K562 (cell line): ENCODE data around the gene GPC2. TPM values are rescaled to one million over a fixed set of nuclear protein-coding genes. Genes with fewer than 3 reads are reported as not detected.

Experiments
- ATF2 ChIP-seq: sonication (generic); formaldehyde crosslinking; IDR thresholded peaks from 2 replicates; pipeline ENCODE4 v1.8.1; 2022; ENCODE audit warnings: missing genetic modification reagents
- ATF6 ChIP-seq: sonication (generic); formaldehyde crosslinking; IDR thresholded peaks from 2 replicates; pipeline ENCODE4 v1.4.0; 2020; ENCODE audit warnings: mild to moderate bottlenecking, missing genetic modification reagents
- BACH1 ChIP-seq: fragments of 200-800 bp; sonication (Bioruptor generic); IDR thresholded peaks from 2 replicates; pipeline ENCODE4 v1.6.1; 2016; ENCODE audit warnings: missing genetic modification characterization, missing compliant biosample characterization
- FOXJ2 ChIP-seq: fragments of 200-800 bp; sonication (Bioruptor generic); IDR thresholded peaks from 2 replicates; pipeline ENCODE4 v1.6.1; 2016; ENCODE audit warnings: missing genetic modification characterization, missing compliant biosample characterization
- FOXP1 ChIP-seq: sonication (generic); formaldehyde crosslinking; IDR thresholded peaks from 2 replicates; pipeline ENCODE4 v1.8.0; 2022; ENCODE audit warnings: mild to moderate bottlenecking, missing genetic modification reagents
- GATAD2A ChIP-seq: fragments of 450-650 bp; IDR thresholded peaks from 2 replicates; pipeline ENCODE4 v1.6.1; 2017
- GTF2E2 ChIP-seq: fragments of 200-800 bp; sonication (Bioruptor generic); IDR thresholded peaks from 2 replicates; pipeline ENCODE4 v1.6.1; 2016; ENCODE audit warnings: missing genetic modification characterization, missing compliant biosample characterization
- HIVEP1 ChIP-seq: fragments of 250-450 bp; sonication (Bioruptor Pico); IDR thresholded peaks from 2 replicates; pipeline ENCODE4 v1.4.0; 2020; ENCODE audit warnings: mild to moderate bottlenecking
- KAT7 ChIP-seq: sonication (generic); formaldehyde crosslinking; IDR thresholded peaks from 2 replicates; pipeline ENCODE4 v1.8.0; 2022; ENCODE audit warnings: missing genetic modification reagents, mild to moderate bottlenecking, borderline replicate concordance
- NCOR1 ChIP-seq: fragments of 450-650 bp; IDR thresholded peaks from 2 replicates; pipeline ENCODE4 v1.6.1; 2016; ENCODE audit warnings: mild to moderate bottlenecking, moderate library complexity
- NR2C2 ChIP-seq, 2 experiments: fragments of 200-800 bp in 1 of 2; sonication (Bioruptor generic) in 1 of 2; sonication (generic) in 1 of 2; formaldehyde crosslinking in 1 of 2; IDR thresholded peaks; 2 replicates each; pipeline versions ENCODE4 v1.6.1 to v1.8.0; 2016 to 2022; ENCODE audit warnings: mild to moderate bottlenecking in 1 of 2, missing compliant biosample characterization in 1 of 2, missing genetic modification characterization in 1 of 2, missing genetic modification reagents in 1 of 2
- SMARCB1 ChIP-seq: IDR thresholded peaks from 2 replicates; pipeline ENCODE4 v1.6.1; 2011; ENCODE audit warnings: improper control_type of control experiment, low read depth; ENCODE audit not compliant: insufficient read length
- SOX6 ChIP-seq: fragments of 450-650 bp; IDR thresholded peaks from 2 replicates; pipeline ENCODE4 v1.6.1; 2014; ENCODE audit warnings: mild to moderate bottlenecking
- TAF15 ChIP-seq: fragments of 200-400 bp; formaldehyde crosslinking; IDR thresholded peaks from 2 replicates; pipeline ENCODE4 v1.6.1; 2017; ENCODE audit warnings: mild to moderate bottlenecking, low read depth, low read length, moderate library complexity
- TEAD1 ChIP-seq, 2 experiments: fragments of 450-650 bp in 1 of 2; sonication (generic) in 1 of 2; formaldehyde crosslinking; IDR thresholded peaks; 2 replicates each; pipeline versions ENCODE4 v1.4.0 to v1.8.0; 2020 to 2022; ENCODE audit warnings: mild to moderate bottlenecking in 2 of 2, missing genetic modification reagents in 1 of 2
- ZNF143 ChIP-seq: sonication (generic); formaldehyde crosslinking; IDR thresholded peaks from 2 replicates; pipeline ENCODE4 v1.9.0; 2022; ENCODE audit warnings: mild to moderate bottlenecking, missing genetic modification reagents
- ZNF217 ChIP-seq: sonication (generic); formaldehyde crosslinking; IDR thresholded peaks from 2 replicates; pipeline ENCODE4 v1.8.0; 2022; ENCODE audit warnings: mild to moderate bottlenecking, missing genetic modification reagents
- polyA plus RNA-seq, 8 experiments: library from polyadenylated mRNA; depleted of rRNA in 4 of 8; stranded (reverse) in 5 of 8; unstranded in 3 of 8; fragments of >200 nt; fragmentation: Nextera tagmentation in 2 of 8; fragmentation: Illumina TruSeq in 1 of 8; extraction: Ambion mirVana in 2 of 8; extraction: Trizol in 1 of 8; gene quantifications; 2 replicates each; pipeline versions ENCODE4 v1.2.1 to v1.2.3, GENCODE V29; 2011 to 2014; ENCODE audit warnings: inconsistent platforms in 1 of 8, missing spikeins in 1 of 8
- total RNA-seq, 7 experiments: library from RNA; depleted of rRNA in 6 of 7; stranded (reverse); fragments of >200 nt in 6 of 7; fragmentation: Illumina TruSeq in 2 of 7; extraction: Trizol in 2 of 7; gene quantifications; 2 replicates each; pipeline versions ENCODE4 v1.2.1 to v1.2.3, GENCODE V29; 2011 to 2021; ENCODE audit warnings: low replicate concordance in 1 of 7
- TF ChIP-seq, protein P1 (sequence below): IDR thresholded peaks from 3 replicates; pipeline ENCODE4 v1.6.1; 2011; ENCODE audit warnings: borderline replicate concordance, mild to moderate bottlenecking, moderate library complexity; ENCODE audit not compliant: insufficient read length; ENCODE audit errors: extremely low read depth
- TF ChIP-seq, protein P2 (sequence below): sonication (generic); formaldehyde crosslinking; IDR thresholded peaks from 2 replicates; pipeline ENCODE4 v1.8.0; 2022; ENCODE audit warnings: missing genetic modification reagents, mild to moderate bottlenecking, borderline replicate concordance

The GPC2 gene
- total and polyA plus RNA-seq, 9 of the 15 experiments (the other 6 are each of a cell fraction or from before 2014, with no cell fraction given): 0.06 to 7.7 (median 1.4) TPM; not detected in 1

DNA sequence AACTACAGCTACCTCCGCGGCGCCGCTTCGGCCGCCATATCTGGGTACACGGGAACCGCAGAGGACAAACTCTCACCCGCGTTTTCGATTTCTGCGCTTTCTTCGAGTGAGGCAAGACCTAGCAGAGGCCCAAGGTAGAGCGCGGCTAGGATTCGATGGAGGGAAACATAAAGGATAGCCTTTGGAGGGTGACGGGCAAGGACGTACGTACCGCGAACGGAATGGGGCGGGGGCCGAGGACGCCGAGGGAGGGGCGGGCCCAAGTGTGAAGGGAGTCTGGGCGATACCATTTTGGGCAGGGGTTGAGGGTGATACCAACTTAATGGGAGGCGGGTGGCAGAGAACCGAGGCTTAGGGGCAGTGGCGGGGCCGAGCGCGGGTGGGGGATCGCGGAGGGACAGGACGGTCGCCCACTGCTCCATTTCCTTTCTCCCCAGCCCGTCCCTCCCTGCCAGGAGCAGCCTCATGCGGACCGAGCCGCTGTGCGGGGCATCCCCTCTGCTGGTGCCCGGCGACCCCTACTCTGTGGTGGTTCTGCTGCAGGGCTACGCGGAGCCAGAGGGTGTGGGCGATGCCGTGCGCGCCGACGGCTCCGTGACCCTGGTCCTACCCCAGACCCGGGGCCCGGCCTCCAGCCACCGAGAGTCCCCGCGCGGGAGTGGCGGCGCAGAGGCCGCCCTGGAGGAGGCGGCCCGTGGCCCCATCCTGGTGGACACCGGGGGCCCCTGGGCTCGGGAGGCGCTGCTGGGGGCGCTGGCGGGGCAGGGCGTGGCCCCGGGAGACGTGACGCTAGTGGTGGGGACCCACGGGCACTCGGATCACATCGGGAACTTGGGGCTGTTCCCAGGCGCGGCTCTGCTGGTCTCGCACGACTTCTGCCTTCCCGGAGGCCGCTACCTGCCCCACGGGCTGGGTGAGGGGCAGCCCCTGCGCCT lies 50.0 kb downstream of the GPC2 start, which contains the start of gene MBLAC1 (continued):
- TF ChIP-seq FOXJ2 (tag) (no peak; the same call in 1 of the 2 replicates), TEAD1 (CRISPR knock-in tag; IDR thresholded peaks at IDR 0.05) (peak in 1 of 2 experiments; percentile 8; a peak in 1 of 4 replicates), SOX6 (0 out of 2 replicates have a peak, but pooled peaks have one; percentile 6), KAT7 (peak; percentile 19; the same call in 1 of the 2 replicates), GTF2E2 (0 out of 2 replicates have a peak, but pooled peaks have one; percentile 67), ZNF143 (CRISPR knock-in tag) (no peak), NCOR1 (0 out of 2 replicates have a peak, but pooled peaks have one; percentile 51), SMARCB1 (no peak), ZNF217 (CRISPR knock-in tag) (no peak), BACH1 (no peak), NR2C2 (CRISPR knock-in tag; IDR thresholded peaks at IDR 0.05) (0 out of 2 replicates have a peak, but pooled peaks have one; percentile 14), NR2C2 (tag; IDR thresholded peaks at IDR 0.05) (no peak; the same call in 1 of the 2 replicates), GATAD2A (peak; percentile 27; the same call in 1 of the 2 replicates), TAF15 (no peak), FOXP1 (CRISPR knock-in tag) (no peak), ATF2 (CRISPR knock-in tag) (no peak), ATF6 (CRISPR knock-in tag) (peak; percentile 93), HIVEP1 (0 out of 2 replicates have a peak, but pooled peaks have one; percentile 35)
- TF ChIP-seq, protein P1, sequence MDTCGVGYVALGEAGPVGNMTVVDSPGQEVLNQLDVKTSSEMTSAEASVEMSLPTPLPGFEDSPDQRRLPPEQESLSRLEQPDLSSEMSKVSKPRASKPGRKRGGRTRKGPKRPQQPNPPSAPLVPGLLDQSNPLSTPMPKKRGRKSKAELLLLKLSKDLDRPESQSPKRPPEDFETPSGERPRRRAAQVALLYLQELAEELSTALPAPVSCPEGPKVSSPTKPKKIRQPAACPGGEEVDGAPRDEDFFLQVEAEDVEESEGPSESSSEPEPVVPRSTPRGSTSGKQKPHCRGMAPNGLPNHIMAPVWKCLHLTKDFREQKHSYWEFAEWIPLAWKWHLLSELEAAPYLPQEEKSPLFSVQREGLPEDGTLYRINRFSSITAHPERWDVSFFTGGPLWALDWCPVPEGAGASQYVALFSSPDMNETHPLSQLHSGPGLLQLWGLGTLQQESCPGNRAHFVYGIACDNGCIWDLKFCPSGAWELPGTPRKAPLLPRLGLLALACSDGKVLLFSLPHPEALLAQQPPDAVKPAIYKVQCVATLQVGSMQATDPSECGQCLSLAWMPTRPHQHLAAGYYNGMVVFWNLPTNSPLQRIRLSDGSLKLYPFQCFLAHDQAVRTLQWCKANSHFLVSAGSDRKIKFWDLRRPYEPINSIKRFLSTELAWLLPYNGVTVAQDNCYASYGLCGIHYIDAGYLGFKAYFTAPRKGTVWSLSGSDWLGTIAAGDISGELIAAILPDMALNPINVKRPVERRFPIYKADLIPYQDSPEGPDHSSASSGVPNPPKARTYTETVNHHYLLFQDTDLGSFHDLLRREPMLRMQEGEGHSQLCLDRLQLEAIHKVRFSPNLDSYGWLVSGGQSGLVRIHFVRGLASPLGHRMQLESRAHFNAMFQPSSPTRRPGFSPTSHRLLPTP: no peak
- TF ChIP-seq, protein P2, sequence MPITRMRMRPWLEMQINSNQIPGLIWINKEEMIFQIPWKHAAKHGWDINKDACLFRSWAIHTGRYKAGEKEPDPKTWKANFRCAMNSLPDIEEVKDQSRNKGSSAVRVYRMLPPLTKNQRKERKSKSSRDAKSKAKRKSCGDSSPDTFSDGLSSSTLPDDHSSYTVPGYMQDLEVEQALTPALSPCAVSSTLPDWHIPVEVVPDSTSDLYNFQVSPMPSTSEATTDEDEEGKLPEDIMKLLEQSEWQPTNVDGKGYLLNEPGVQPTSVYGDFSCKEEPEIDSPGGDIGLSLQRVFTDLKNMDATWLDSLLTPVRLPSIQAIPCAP (CRISPR knock-in tag): no peak
